HL-60 (cell line): ENCODE results near the gene MNAT1.
A peak's percentile ranks its signal among the peaks of the same experiment; 100 is the strongest.
"Not testable (repeated sequence)": the region's sequence is repeated elsewhere in the genome, so short reads cannot be mapped to it uniquely, and the experiment has no call there.

ENCODE experiments used
- DNase-seq, 2 experiments: peaks; one replicate each; pipeline ENCODE4 v3.0.0-alpha.2; 2010 to 2020; ENCODE audit warnings: low read depth in 1 of 2, low spot score in 1 of 2
- H3K27ac ChIP-seq: fragments of 250-450 bp; sonication (Bioruptor Pico); replicated peaks from 2 replicates; pipeline ENCODE4 v1.5.1; 2020; ENCODE audit warnings: mild to moderate bottlenecking, moderate library complexity
- H3K27me3 ChIP-seq: fragments of 250-450 bp; sonication (Bioruptor Pico); 2 replicates; pipeline ENCODE4 v1.5.1; 2021; ENCODE audit warnings: mild to moderate bottlenecking, moderate library complexity; ENCODE audit not compliant: insufficient read depth, poor library complexity, severe bottlenecking
- H3K4me3 ChIP-seq: replicated peaks from 2 replicates; pipeline ENCODE4 v1.5.1; 2011; ENCODE audit warnings: mild to moderate bottlenecking, control low read depth, low read length; ENCODE audit not compliant: insufficient read depth
- CTCF ChIP-seq: IDR thresholded peaks from one replicate; pipeline ENCODE4 v1.5.1; 2011; ENCODE audit warnings: low read length, control low read depth, inconsistent platforms; ENCODE audit not compliant: insufficient read depth
- GABPA ChIP-seq: IDR thresholded peaks from 2 replicates; pipeline ENCODE4 v1.6.1; 2012; ENCODE audit warnings: low read depth
- POLR2AphosphoS5 ChIP-seq: IDR thresholded peaks from 2 replicates; pipeline ENCODE4 v1.6.1; 2012; ENCODE audit warnings: low read depth
- REST ChIP-seq: IDR thresholded peaks from 2 replicates; pipeline ENCODE4 v1.6.1; 2012; ENCODE audit warnings: low read depth; ENCODE audit not compliant: insufficient replicate concordance
- SPI1 ChIP-seq: IDR thresholded peaks from 2 replicates; pipeline ENCODE4 v1.6.1; 2012; ENCODE audit warnings: low read depth, mild to moderate bottlenecking, borderline replicate concordance

MNAT1 gene

GRCh38 chr14:60723116-60723906 is 11.2 kb upstream of the MNAT1 start:
- Histone ChIP-seq H3K27me3 (peaks cover 60% of the 10 kb centered on the region), H3K4me3 (peak overlapping the region; percentile 74), H3K27ac (no peak overlapping the region)
- no peak for TF ChIP-seq SPI1
- TF ChIP-seq REST = no peak
- TF ChIP-seq CTCF = no peak
- TF ChIP-seq GABPA = no peak
- DNase-seq = peak in 1 of 2 experiments; percentile 37

GRCh38 chr14:60723907-60724618 is 10.5 kb upstream of the MNAT1 start, which contains the start of gene SIX4:
SIX4 (minus strand) TSS chr14:60724351; CDS start chr14:60724074, 277 bp downstream.
- TF ChIP-seq POLR2AphosphoS5 = no peak
- TF ChIP-seq SPI1 = no peak
- no peak for TF ChIP-seq REST
- no peak for TF ChIP-seq GABPA
- no peak for TF ChIP-seq CTCF
- H3K27me3 ChIP-seq = peaks cover 53% of the 10 kb centered on the region
- H3K4me3 ChIP-seq = peak within 1 kb of the TSS; percentile 74
- DNase-seq = peak in 1 of 2 experiments; percentile 38
- H3K27ac ChIP-seq = no peak within 1 kb of the TSS

GRCh38 chr14:60731291-60731690 is 3.3 kb upstream of the MNAT1 start:
- not testable (repeated sequence) for H3K4me3 ChIP-seq, H3K27ac ChIP-seq, DNase-seq, H3K27me3 ChIP-seq

GRCh38 chr14:60732840-60733483 is 1.6 kb upstream of the MNAT1 start:
- no peak overlapping the region for H3K27ac ChIP-seq
- no peaks in the 10 kb centered on the region for H3K27me3 ChIP-seq
- TF ChIP-seq REST = no peak
- TF ChIP-seq GABPA = no peak
- TF ChIP-seq POLR2AphosphoS5 = no peak
- TF ChIP-seq SPI1 = no peak
- TF ChIP-seq CTCF = no peak
- H3K4me3 ChIP-seq = no peak overlapping the region
- no peak for DNase-seq
